ENCODE measurements around the gene ITM2C.
A peak's percentile ranks its signal among the peaks of the same experiment; 100 is the strongest.

Gene ITM2C

DNA sequence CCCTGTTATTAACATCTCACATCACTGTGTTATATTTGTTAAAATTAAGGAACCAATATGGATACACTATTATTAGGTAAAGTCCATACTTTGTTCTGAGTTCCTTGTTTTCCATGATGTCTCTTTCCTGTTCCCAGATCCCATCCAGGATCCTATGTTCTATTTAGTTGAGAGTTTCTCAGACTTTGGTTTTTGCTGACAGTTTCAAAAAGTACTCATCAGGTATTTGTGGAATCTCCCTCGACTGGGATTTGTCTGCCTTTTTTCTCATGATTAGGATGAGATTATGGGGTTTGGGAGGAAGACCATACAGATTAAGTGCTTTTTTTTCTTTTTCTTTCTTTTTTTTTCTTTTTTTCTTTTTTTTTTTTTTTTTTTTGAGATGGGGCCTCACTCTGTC is 39.4 kb upstream of the ITM2C start:
- no peaks in the 10 kb centered on the region for H3K27me3 ChIP-seq
- peaks cover 6% of the 10 kb centered on the region; the same call in 1 of the 2 replicates for H3K36me3 ChIP-seq
- no peak for TF ChIP-seq Cebpa-rat (IDR thresholded peaks at IDR 0.05)
- H3K4me2 ChIP-seq, result no peak overlapping the region
- H3K27ac ChIP-seq, result no peak overlapping the region
- H4K20me1 ChIP-seq, result peaks cover 5% of the 10 kb centered on the region; the same call in 1 of the 2 replicates
- no peak overlapping the region for H3K9ac ChIP-seq
- no peaks in the 10 kb centered on the region for H3K9me3 ChIP-seq
- H3K4me1 ChIP-seq, result peaks cover 60% of the 10 kb centered on the region
- no peak overlapping the region for H3K4me3 ChIP-seq

DNA sequence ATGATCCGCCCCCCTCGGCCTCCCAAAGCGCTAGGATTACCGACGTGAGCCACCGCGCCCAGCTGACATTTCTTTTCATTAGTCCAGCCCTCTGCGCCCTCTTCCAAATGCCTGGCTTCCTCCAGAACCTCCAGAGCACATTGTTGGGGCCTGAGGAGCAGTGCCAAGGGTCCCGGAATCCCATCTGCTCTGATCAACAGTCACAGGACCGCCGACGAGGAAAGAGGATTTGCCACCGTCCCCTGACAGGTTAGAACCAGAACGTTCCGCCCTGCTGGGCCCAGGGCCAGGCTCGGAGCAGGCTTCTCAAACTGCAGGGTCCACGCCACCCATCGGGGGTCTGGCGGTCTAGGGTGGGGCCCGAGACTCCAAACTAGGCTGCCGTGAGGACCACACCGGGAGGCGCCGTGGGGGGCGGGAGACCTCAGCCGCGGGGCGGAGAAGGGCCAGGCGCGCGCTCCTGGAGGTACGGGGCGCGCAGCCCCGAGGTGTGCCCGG is 36.9 kb upstream of the ITM2C start:
- no peaks in the 10 kb centered on the region for H3K36me3 ChIP-seq
- peak overlapping the region; percentile 59 for H3K9ac ChIP-seq
- peaks cover 39% of the 10 kb centered on the region for H3K4me1 ChIP-seq
- peak overlapping the region; percentile 68 for H3K4me3 ChIP-seq
- H3K9me3 ChIP-seq, result no peaks in the 10 kb centered on the region
- no peaks in the 10 kb centered on the region for H3K27me3 ChIP-seq
- no peak for TF ChIP-seq Cebpa-rat (IDR thresholded peaks at IDR 0.05)
- peak overlapping the region; percentile 97 for H3K4me2 ChIP-seq
- H4K20me1 ChIP-seq, result no peaks in the 10 kb centered on the region
- peak overlapping the region; percentile 61 for H3K27ac ChIP-seq

DNA sequence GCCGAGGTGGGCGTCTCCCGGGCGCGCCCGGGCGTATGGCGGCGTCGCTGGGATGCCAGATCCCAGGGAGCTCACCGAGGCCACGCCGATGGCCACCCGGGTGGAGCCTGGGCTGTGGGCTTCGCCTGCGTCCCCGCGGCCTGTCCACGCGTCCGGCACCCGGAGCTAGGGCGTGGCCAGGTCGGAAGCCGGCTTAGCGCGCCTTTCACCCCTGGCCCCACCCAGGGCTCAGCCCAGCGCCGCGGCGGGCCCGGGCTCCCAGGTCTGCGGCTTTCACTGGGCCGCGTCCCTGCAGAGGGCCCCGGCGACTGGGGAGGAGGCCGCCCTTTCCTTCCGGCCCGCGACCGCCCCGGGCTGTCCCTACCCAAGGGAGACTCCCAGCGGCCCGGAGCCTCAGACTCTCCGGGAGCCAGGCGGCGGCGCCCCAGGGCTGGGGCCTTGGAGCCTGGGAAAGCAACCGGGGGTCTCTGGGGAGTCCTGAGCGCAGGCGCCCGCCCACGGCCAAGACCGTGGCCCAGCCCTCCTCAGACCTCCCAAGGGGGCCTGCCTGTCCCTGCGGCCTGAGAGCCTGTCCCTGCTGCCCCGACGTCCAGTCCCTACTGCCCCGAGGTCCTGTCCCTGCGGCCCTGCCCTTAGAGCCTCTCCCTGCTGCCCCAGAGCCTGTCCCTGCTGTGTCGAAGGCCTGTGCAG is 36.3 kb upstream of the ITM2C start:
- Histone ChIP-seq H3K27ac (peak overlapping the region; percentile 61), H3K4me3 (peak overlapping the region; percentile 68), H3K27me3 (no peaks in the 10 kb centered on the region), H3K4me2 (peak overlapping the region; percentile 97), H4K20me1 (no peaks in the 10 kb centered on the region), H3K4me1 (peaks cover 34% of the 10 kb centered on the region), H3K9me3 (no peaks in the 10 kb centered on the region), H3K9ac (peak overlapping the region; percentile 59), H3K36me3 (no peaks in the 10 kb centered on the region)
- TF ChIP-seq Cebpa-rat (IDR thresholded peaks at IDR 0.05), result no peak

DNA sequence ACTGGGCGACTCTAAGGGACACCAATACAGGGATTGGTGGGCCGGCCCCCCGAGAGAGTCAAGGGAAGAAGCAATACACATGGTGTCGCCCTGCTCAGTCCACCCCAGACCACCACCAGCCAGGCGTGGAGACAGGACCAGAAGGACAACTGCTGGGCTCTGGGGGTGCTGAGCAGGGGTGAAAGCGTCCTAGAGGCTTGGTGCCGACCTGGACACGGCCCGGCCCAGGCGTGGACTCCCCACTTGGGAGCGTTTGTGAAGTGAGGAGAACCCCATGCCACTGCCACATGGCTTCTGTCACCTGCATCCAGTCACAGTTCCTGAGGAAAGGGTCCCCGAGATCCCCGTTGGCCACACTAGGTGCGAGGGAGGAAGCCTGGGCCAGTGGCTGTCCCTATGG is 35.4 kb upstream of the ITM2C start:
- TF ChIP-seq Cebpa-rat (IDR thresholded peaks at IDR 0.05), result no peak
- H3K27me3 ChIP-seq, result no peaks in the 10 kb centered on the region
- no peak overlapping the region for H3K4me2 ChIP-seq
- no peak overlapping the region for H3K4me3 ChIP-seq
- H4K20me1 ChIP-seq, result no peaks in the 10 kb centered on the region
- no peak overlapping the region for H3K9ac ChIP-seq
- H3K36me3 ChIP-seq, result no peaks in the 10 kb centered on the region
- peaks cover 25% of the 10 kb centered on the region for H3K4me1 ChIP-seq
- no peak overlapping the region for H3K27ac ChIP-seq
- H3K9me3 ChIP-seq, result no peaks in the 10 kb centered on the region

DNA sequence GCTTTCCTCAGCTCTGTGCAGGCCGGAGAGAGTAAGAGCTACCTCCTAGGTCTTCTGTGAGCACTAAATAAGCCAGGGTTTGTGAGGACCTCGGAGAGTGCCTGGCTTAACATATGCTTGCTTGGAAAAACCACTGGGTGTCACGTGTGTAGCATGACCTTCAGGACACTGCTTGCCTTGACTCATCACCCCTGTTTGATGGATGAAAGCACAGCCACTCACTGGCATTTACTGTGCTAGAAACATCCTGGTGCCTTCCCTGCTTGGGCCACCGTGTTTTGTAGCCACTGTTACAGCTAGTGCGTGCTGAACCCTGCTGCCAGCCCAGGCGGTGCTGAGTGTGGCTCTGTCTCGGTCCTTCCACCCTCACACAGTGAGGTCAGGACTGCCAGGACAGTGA is 34.8 kb upstream of the ITM2C start:
- Histone ChIP-seq H3K4me1 (peaks cover 23% of the 10 kb centered on the region), H3K4me2 (no peak overlapping the region), H3K4me3 (no peak overlapping the region), H3K9me3 (no peaks in the 10 kb centered on the region), H4K20me1 (no peaks in the 10 kb centered on the region), H3K27ac (no peak overlapping the region), H3K9ac (no peak overlapping the region), H3K36me3 (no peaks in the 10 kb centered on the region), H3K27me3 (no peaks in the 10 kb centered on the region)
- no peak for TF ChIP-seq Cebpa-rat (IDR thresholded peaks at IDR 0.05)

DNA sequence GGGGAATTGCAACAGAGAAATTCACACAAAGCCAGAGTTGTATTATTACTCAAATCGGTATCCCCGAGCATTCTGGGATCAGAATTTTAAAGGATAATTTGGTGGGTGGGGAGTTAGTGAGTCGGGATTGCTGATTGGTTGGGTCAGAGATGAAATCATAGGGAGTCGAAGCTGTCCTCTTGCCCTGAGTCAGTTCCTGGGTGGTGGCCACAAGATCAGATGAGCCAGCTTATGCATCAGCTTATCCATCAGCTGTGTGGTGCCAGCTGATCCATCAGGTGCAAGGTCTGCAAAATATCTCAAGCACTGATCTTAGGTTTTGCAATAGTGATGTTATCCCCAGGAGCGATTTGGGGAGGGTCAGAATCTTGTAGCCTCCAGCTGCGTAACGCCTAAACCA is 34.3 kb upstream of the ITM2C start:
- no peaks in the 10 kb centered on the region for H4K20me1 ChIP-seq
- no peaks in the 10 kb centered on the region for H3K36me3 ChIP-seq
- no peak overlapping the region for H3K27ac ChIP-seq
- TF ChIP-seq Cebpa-rat (IDR thresholded peaks at IDR 0.05), result no peak
- H3K4me1 ChIP-seq, result peaks cover 23% of the 10 kb centered on the region
- no peaks in the 10 kb centered on the region for H3K9me3 ChIP-seq
- no peaks in the 10 kb centered on the region for H3K27me3 ChIP-seq
- no peak overlapping the region for H3K9ac ChIP-seq
- H3K4me2 ChIP-seq, result no peak overlapping the region
- no peak overlapping the region for H3K4me3 ChIP-seq

DNA sequence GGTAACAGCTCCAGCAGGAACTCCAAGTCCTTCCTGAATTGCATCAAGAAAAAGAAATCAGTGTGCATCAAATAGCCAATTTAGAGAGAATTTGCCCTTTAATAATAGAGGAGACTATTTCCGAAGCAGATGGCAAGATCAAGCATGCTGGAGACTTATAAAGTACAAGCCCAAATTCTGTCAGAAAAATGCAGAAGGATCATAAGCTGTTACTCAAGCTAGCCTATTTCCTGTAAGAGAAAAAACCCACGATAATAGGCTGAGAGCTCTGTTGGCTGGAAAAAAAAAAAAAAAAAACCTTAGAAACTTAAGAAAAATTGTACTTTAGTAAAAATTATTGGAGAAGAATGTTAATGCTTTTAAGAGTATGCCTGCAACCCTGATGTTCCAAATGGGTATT is 24.4 kb upstream of the ITM2C start:
- H3K27me3 ChIP-seq, result no peaks in the 10 kb centered on the region
- H3K4me3 ChIP-seq, result no peak overlapping the region
- no peak overlapping the region for H3K27ac ChIP-seq
- TF ChIP-seq Cebpa-rat (IDR thresholded peaks at IDR 0.05), result no peak
- peaks cover 11% of the 10 kb centered on the region; the same call in 1 of the 2 replicates for H3K9me3 ChIP-seq
- no peaks in the 10 kb centered on the region for H4K20me1 ChIP-seq
- H3K4me1 ChIP-seq, result no peaks in the 10 kb centered on the region
- no peaks in the 10 kb centered on the region for H3K36me3 ChIP-seq
- H3K9ac ChIP-seq, result no peak overlapping the region
- H3K4me2 ChIP-seq, result no peak overlapping the region

DNA sequence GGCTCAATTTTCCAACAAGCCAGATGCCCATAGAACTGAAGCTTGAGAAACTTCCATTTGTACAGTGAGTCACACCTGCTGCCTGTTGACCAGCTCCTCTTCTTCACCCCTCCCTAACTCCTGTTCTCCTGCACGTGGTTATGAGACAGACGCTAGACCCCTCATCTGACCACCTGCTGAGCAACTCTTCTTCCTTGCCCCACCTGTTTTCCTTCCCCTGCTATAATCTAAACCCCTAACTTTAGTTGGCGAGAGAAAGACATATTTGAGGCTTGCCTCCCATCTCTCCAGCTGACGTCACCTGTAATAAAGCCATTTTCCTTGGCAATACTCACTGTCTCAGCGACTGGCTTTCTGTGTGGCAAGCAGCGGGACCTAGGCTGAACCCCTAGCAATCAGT is 22.3 kb upstream of the ITM2C start:
- TF ChIP-seq Cebpa-rat (IDR thresholded peaks at IDR 0.05), result no peak
- no peaks in the 10 kb centered on the region for H4K20me1 ChIP-seq

DNA sequence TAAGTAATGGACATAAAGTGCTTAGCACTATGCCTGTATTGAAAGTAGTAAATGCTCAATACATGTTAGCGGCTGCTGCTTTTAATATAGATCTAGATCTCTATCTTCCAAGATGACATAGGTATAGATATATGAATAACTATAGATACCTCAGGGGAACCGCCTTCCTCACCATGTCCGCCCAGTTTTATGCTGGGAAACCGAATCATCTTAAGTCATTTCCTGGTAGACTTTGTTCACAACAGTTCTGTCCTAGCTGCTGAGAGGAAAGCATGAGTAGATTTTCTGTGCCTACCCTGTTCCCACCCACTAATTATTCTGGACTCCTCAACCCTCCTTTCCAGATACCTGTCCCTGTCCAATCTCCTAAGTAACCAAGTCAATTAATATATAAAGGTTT is 21.6 kb upstream of the ITM2C start:
- TF ChIP-seq Cebpa-rat (IDR thresholded peaks at IDR 0.05), result no peak
- no peak overlapping the region for H3K9ac ChIP-seq
- H3K36me3 ChIP-seq, result no peaks in the 10 kb centered on the region
- no peak overlapping the region for H3K4me2 ChIP-seq
- peaks cover 20% of the 10 kb centered on the region for H3K9me3 ChIP-seq
- H3K27ac ChIP-seq, result no peak overlapping the region
- H3K27me3 ChIP-seq, result no peaks in the 10 kb centered on the region
- no peaks in the 10 kb centered on the region for H4K20me1 ChIP-seq
- H3K4me1 ChIP-seq, result no peaks in the 10 kb centered on the region
- no peak overlapping the region for H3K4me3 ChIP-seq

More for the DNA sequence above, 22.3 kb upstream of the ITM2C start:
- Histone ChIP-seq H3K27me3 (no peaks in the 10 kb centered on the region), H3K4me2 (no peak overlapping the region), H3K4me1 (no peaks in the 10 kb centered on the region), H3K4me3 (no peak overlapping the region), H3K9me3 (peaks cover 18% of the 10 kb centered on the region; the same call in 1 of the 2 replicates), H3K36me3 (no peaks in the 10 kb centered on the region), H3K27ac (no peak overlapping the region), H3K9ac (no peak overlapping the region)

DNA sequence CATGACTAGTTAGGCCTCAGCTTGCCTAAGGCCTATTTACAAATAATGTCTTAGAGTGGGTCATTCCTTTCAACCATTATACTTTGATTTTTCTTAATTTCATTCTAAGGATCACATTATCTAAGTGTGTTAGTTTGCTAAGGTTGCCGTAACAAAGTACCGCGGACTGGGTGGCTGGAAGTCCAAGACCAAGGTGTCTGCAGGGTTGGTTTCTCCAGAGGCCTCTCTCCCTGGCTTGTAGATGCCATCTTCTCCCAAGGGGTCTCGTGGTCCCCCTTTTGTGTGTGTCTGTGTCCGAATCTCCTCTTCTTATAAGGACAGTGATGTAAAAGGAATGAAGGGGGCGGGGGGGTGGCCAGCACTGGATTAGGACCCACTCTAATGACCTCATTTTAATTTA is 18.4 kb upstream of the ITM2C start:
- TF ChIP-seq Cebpa-rat (IDR thresholded peaks at IDR 0.05), result no peak
- H3K4me2 ChIP-seq, result no peak overlapping the region
- H3K27ac ChIP-seq, result no peak overlapping the region
- H3K9me3 ChIP-seq, result peaks cover 26% of the 10 kb centered on the region
- H4K20me1 ChIP-seq, result no peaks in the 10 kb centered on the region
- H3K36me3 ChIP-seq, result no peaks in the 10 kb centered on the region
- H3K9ac ChIP-seq, result no peak overlapping the region
- no peaks in the 10 kb centered on the region for H3K4me1 ChIP-seq
- no peaks in the 10 kb centered on the region for H3K27me3 ChIP-seq
- no peak overlapping the region for H3K4me3 ChIP-seq
